ENCODE data around the gene RTTN.
A peak's percentile ranks its signal among the peaks of the same experiment; 100 is the strongest.

RTTN gene

GRCh38 chr18:69956665-69957620 is 248.5 kb downstream of the RTTN start:
- Histone ChIP-seq H3K4me1 (ENCODE audit: control extremely low read depth in 1 of 4, control insufficient read depth in 4 of 4, insufficient read depth in 4 of 4, low read length in 3 of 4) (peaks cover 0 to 8% (median 3%) of the 10 kb centered on the region in 4 experiments), H3K27me3 (replicated peaks in 2 of 5; ENCODE audit: control insufficient read depth in 4 of 5, insufficient read depth in 5 of 5, low read length in 4 of 5) (no peaks in the 10 kb centered on the region), H3K36me3 (ENCODE audit: control insufficient read depth in 4 of 4, insufficient read depth in 4 of 4, low read length in 3 of 4) (peaks cover 0 to 2% (median 0%) of the 10 kb centered on the region in 4 experiments), H3K4me3 (ENCODE audit: control insufficient read depth in 1 of 7, extremely low read depth in 1 of 7, insufficient read depth in 4 of 7, low read depth in 2 of 7, low read length in 6 of 7) (peak overlapping the region in 1 of 7 experiments; percentile 5), H3K27ac (ENCODE audit: insufficient read depth in 1 of 2, low read depth in 1 of 2, low read length in 2 of 2, poor library complexity in 1 of 2, severe bottlenecking in 2 of 2) (no peak overlapping the region), H3K9me3 (ENCODE audit: control extremely low read depth in 1 of 5, control insufficient read depth in 4 of 5, insufficient read depth in 2 of 5, low read depth in 1 of 5, low read length in 4 of 5) (peaks cover 0 to 2% (median 0%) of the 10 kb centered on the region in 5 experiments)
- POLR2A ChIA-PET, result no interaction called here
- CTCF ChIA-PET, result no interaction called here
- DNase-seq, result no peak
- WGBS (ENCODE audit: insufficient coverage), result 71% methylated on average over 20 of the region's 20 CpGs

GRCh38 chr18:69956057-69956456 is 249.4 kb downstream of the RTTN start:
- ChIA-PET CTCF (no interaction called here), POLR2A (no interaction called here)
- DNase-seq, result no peak

GRCh38 chr18:69954719-69955480 is 250.6 kb downstream of the RTTN start:
- peaks cover 0 to 2% (median 0%) of the 10 kb centered on the region in 5 experiments for H3K9me3 ChIP-seq (ENCODE audit: control extremely low read depth in 1 of 5, control insufficient read depth in 4 of 5, insufficient read depth in 2 of 5, low read depth in 1 of 5, low read length in 4 of 5)
- ChIA-PET POLR2A (no interaction called here), CTCF (no interaction called here)
- H3K4me1 ChIP-seq (ENCODE audit: control extremely low read depth in 1 of 4, control insufficient read depth in 4 of 4, insufficient read depth in 4 of 4, low read length in 3 of 4), result peaks cover 0 to 8% (median 3%) of the 10 kb centered on the region in 4 experiments
- H3K27me3 ChIP-seq (replicated peaks in 2 of 5; ENCODE audit: control insufficient read depth in 4 of 5, insufficient read depth in 5 of 5, low read length in 4 of 5), result no peaks in the 10 kb centered on the region
- no peak for DNase-seq
- no peak overlapping the region for H3K4me3 ChIP-seq (ENCODE audit: control insufficient read depth in 1 of 7, extremely low read depth in 1 of 7, insufficient read depth in 4 of 7, low read depth in 2 of 7, low read length in 6 of 7)
- 95% methylated on average over 2 of the region's 5 CpGs for WGBS (ENCODE audit: insufficient coverage)
- H3K36me3 ChIP-seq (ENCODE audit: control insufficient read depth in 4 of 4, insufficient read depth in 4 of 4, low read length in 3 of 4), result no peaks in the 10 kb centered on the region
- H3K27ac ChIP-seq (ENCODE audit: insufficient read depth in 1 of 2, low read depth in 1 of 2, low read length in 2 of 2, poor library complexity in 1 of 2, severe bottlenecking in 2 of 2), result no peak overlapping the region

More at GRCh38 chr18:69956057-69956456, 249.4 kb downstream of the RTTN start:
- Histone ChIP-seq H3K4me1 (ENCODE audit: control extremely low read depth in 1 of 4, control insufficient read depth in 4 of 4, insufficient read depth in 4 of 4, low read length in 3 of 4) (peaks cover 0 to 8% (median 3%) of the 10 kb centered on the region in 4 experiments), H3K27me3 (replicated peaks in 2 of 5; ENCODE audit: control insufficient read depth in 4 of 5, insufficient read depth in 5 of 5, low read length in 4 of 5) (no peaks in the 10 kb centered on the region), H3K27ac (ENCODE audit: insufficient read depth in 1 of 2, low read depth in 1 of 2, low read length in 2 of 2, poor library complexity in 1 of 2, severe bottlenecking in 2 of 2) (no peak overlapping the region), H3K36me3 (ENCODE audit: control insufficient read depth in 4 of 4, insufficient read depth in 4 of 4, low read length in 3 of 4) (no peaks in the 10 kb centered on the region), H3K4me3 (ENCODE audit: control insufficient read depth in 1 of 7, extremely low read depth in 1 of 7, insufficient read depth in 4 of 7, low read depth in 2 of 7, low read length in 6 of 7) (no peak overlapping the region), H3K9me3 (ENCODE audit: control extremely low read depth in 1 of 5, control insufficient read depth in 4 of 5, insufficient read depth in 2 of 5, low read depth in 1 of 5, low read length in 4 of 5) (peaks cover 0 to 2% (median 0%) of the 10 kb centered on the region in 5 experiments)
- 100% methylated on average over 4 of the region's 5 CpGs for WGBS (ENCODE audit: insufficient coverage)

- Histone ChIP-seq H3K9me3 (ENCODE audit: control extremely low read depth in 1 of 5, control insufficient read depth in 4 of 5, insufficient read depth in 2 of 5, low read depth in 1 of 5, low read length in 4 of 5) (peaks cover 0 to 2% (median 0%) of the 10 kb centered on the region in 5 experiments), H3K4me3 (ENCODE audit: control insufficient read depth in 1 of 7, extremely low read depth in 1 of 7, insufficient read depth in 4 of 7, low read depth in 2 of 7, low read length in 6 of 7) (no peak overlapping the region), H3K27me3 (replicated peaks in 2 of 5; ENCODE audit: control insufficient read depth in 4 of 5, insufficient read depth in 5 of 5, low read length in 4 of 5) (no peaks in the 10 kb centered on the region), H3K36me3 (ENCODE audit: control insufficient read depth in 4 of 4, insufficient read depth in 4 of 4, low read length in 3 of 4) (no peaks in the 10 kb centered on the region), H3K4me1 (ENCODE audit: control extremely low read depth in 1 of 4, control insufficient read depth in 4 of 4, insufficient read depth in 4 of 4, low read length in 3 of 4) (peaks cover 0 to 9% (median 4%) of the 10 kb centered on the region in 4 experiments), H3K27ac (ENCODE audit: insufficient read depth in 1 of 2, low read depth in 1 of 2, low read length in 2 of 2, poor library complexity in 1 of 2, severe bottlenecking in 2 of 2) (no peak overlapping the region)
- CTCF ChIA-PET, result no interaction called here
- no CpG with 5 or more reads among the region's 2 CpGs for WGBS (ENCODE audit: insufficient coverage)
- DNase-seq, result no peak
- POLR2A ChIA-PET, result no interaction called here
Measured at GRCh38 chr18:69953191-69953590, 252.3 kb downstream of the RTTN start.

Measured in common myeloid progenitor, CD34-positive (primary cell).